Upper lobe of right lung (tissue), 1 donor: ENCODE measurements around the gene ITPK1. TPM values are rescaled to one million over a fixed set of nuclear protein-coding genes. Genes with fewer than 3 reads are reported as not detected.

ENCODE experiments used
- ATAC-seq: fragments of 200-7000 bp; cut with Tn5 transposase; one replicate; pipeline ENCODE4 v1.9.1; 2020; ENCODE audit warnings: mild to moderate bottlenecking, moderate library complexity
- DNase-seq: peaks from one replicate; pipeline ENCODE4 v3.0.0-alpha.2; 2020
- H3K27ac ChIP-seq: fragments of 200-600 bp; one replicate; pipeline ENCODE4 v1.8.0; 2022
- H3K27me3 ChIP-seq: fragments of 200-600 bp; one replicate; pipeline ENCODE4 v1.8.0; 2022; ENCODE audit warnings: mild to moderate bottlenecking
- H3K36me3 ChIP-seq: fragments of 200-600 bp; one replicate; pipeline ENCODE4 v1.8.0; 2022
- H3K4me1 ChIP-seq: fragments of 200-600 bp; one replicate; pipeline ENCODE4 v1.8.0; 2022
- H3K4me3 ChIP-seq: fragments of 200-600 bp; one replicate; pipeline ENCODE4 v1.8.0; 2022; ENCODE audit warnings: mild to moderate bottlenecking
- H3K9me3 ChIP-seq: fragments of 200-600 bp; one replicate; pipeline ENCODE4 v1.8.0; 2022
- CTCF ChIP-seq: fragments of 200-600 bp; IDR thresholded peaks from one replicate; pipeline ENCODE4 v1.8.0; 2022; ENCODE audit warnings: antibody characterized with exemption
- intact Hi-C: fragments of 100-400 bp; cut with DNase I; formaldehyde crosslinking; loops from one replicate; pipeline ENCODE4 v1.11.0; 2022
- total RNA-seq: library from RNA; stranded (reverse); fragmentation: NEBNext Ultra II Directional; extraction: Animal tissue kit (Norgen Biotek cat#: 25700); gene quantifications from one replicate; pipeline ENCODE4 v1.2.1, GENCODE V29; 2021
- donor health status: DM: no; HTN: yes; CAD: no; lungs with severe emphysema.

The ITPK1 gene
- total RNA-seq, 1 donor from 2014 or later: 96.9 TPM

GRCh38 chr14:93050761-93051160 lies 65.0 kb downstream of the ITPK1 start:
- ATAC-seq (no peak), DNase-seq (no peak)
- no peaks in the 10 kb centered on the region for H3K36me3 ChIP-seq
- no peak overlapping the region for H3K4me3 ChIP-seq
- no peak for TF ChIP-seq CTCF
- intact Hi-C loops: no loop called here
- H3K9me3 ChIP-seq: no peaks in the 10 kb centered on the region
- H3K27ac ChIP-seq: no peak overlapping the region
- H3K27me3 ChIP-seq: no peaks in the 10 kb centered on the region
- peaks cover 21% of the 10 kb centered on the region for H3K4me1 ChIP-seq

DNA sequence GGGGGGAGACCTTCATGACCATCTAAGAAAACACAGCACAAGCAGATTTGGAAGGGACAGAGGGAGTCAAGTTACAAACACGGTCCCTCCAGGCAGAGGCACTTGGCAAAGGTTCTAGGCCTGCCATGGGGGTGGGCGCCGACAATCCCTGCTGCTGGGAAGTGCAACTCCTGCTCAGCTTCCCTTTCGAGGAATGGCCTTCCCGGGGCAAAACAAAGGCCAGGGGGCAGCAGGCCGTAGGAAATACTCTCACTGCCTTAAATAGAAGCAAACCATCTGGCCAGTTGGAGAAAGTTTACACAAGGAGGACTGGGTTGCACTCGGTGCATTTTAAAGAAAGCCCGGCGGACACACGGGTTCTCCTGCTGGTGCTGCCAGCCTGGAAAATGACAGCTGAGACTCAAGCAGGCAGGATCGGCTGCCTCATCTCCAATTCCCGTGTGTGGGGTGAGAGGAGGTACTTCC lies 65.8 kb downstream of the ITPK1 start:
- H3K36me3 ChIP-seq: no peaks in the 10 kb centered on the region
- H3K27me3 ChIP-seq: no peaks in the 10 kb centered on the region
- no peak overlapping the region for H3K4me3 ChIP-seq
- no peak overlapping the region for H3K27ac ChIP-seq
- ATAC-seq (no peak), DNase-seq (no peak)
- TF ChIP-seq CTCF: no peak
- peaks cover 30% of the 10 kb centered on the region for H3K4me1 ChIP-seq
- H3K9me3 ChIP-seq: no peaks in the 10 kb centered on the region
- intact Hi-C loops: no loop called here

DNA sequence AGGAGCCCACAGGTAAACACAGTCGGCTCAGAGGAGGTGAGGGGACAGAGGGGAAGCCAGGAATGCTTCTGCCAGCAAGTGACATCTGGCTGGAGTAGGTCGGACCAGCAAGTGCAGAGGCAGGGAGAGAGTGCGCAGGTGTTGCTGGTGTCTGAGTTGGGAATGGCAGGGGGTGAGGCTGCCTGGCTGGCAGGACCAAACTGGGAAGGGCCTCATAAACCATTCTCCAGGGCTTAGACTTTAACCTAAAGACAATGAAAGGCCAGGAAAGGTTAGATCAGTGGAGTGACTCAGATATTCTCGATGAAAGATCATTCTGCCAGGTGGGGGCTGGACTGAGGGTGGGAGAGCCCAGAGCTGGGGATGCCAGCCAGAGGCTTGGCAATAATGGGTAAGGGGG lies 66.4 kb downstream of the ITPK1 start:
- DNase-seq (no peak), ATAC-seq (peak; percentile 35)
- intact Hi-C loops: no loop called here
- Histone ChIP-seq H3K9me3 (no peaks in the 10 kb centered on the region), H3K4me3 (no peak overlapping the region), H3K4me1 (peaks cover 36% of the 10 kb centered on the region), H3K27me3 (no peaks in the 10 kb centered on the region), H3K36me3 (no peaks in the 10 kb centered on the region), H3K27ac (no peak overlapping the region)
- no peak for TF ChIP-seq CTCF

DNA sequence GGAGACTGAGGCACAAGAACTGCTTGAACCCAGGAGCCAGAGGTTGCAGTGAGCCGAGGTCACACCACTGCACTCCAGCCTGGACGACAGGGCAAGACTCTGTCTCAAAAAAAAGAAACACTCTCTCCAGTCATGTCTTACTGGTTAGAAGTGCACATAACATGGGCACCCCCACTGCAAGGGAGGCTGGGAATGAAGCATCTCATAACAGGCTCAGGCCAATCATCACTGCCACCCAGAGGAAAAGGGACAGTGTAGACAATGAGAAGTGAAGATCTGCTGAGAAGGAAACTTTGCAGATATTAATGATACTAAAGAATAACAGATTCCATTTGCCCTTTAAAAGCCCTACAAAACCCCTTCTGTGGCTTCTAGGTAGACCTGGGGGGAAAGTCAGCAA lies 66.9 kb downstream of the ITPK1 start:
- no peak overlapping the region for H3K4me3 ChIP-seq
- intact Hi-C loops: no loop called here
- DNase-seq: no peak
- peaks cover 41% of the 10 kb centered on the region for H3K4me1 ChIP-seq
- H3K27ac ChIP-seq: no peak overlapping the region
- no peak for TF ChIP-seq CTCF
- no peak for ATAC-seq
- H3K9me3 ChIP-seq: no peaks in the 10 kb centered on the region
- H3K36me3 ChIP-seq: no peaks in the 10 kb centered on the region
- H3K27me3 ChIP-seq: no peaks in the 10 kb centered on the region

- intact Hi-C loops: no loop called here
- DNase-seq: no peak
- no peak for TF ChIP-seq CTCF
Observed at GRCh38 chr14:93047661-93048060, 68.1 kb downstream of the ITPK1 start.

GRCh38 chr14:93047157-93047556 lies 68.6 kb downstream of the ITPK1 start:
- DNase-seq (no peak), ATAC-seq (no peak)
- no peaks in the 10 kb centered on the region for H3K27me3 ChIP-seq
- no peak overlapping the region for H3K4me3 ChIP-seq
- H3K36me3 ChIP-seq: no peaks in the 10 kb centered on the region
- H3K27ac ChIP-seq: no peak overlapping the region
- no peaks in the 10 kb centered on the region for H3K9me3 ChIP-seq
- H3K4me1 ChIP-seq: peaks cover 58% of the 10 kb centered on the region
- no peak for TF ChIP-seq CTCF
- intact Hi-C loops: no loop called here

More at GRCh38 chr14:93047661-93048060, 68.1 kb downstream of the ITPK1 start:
- no peaks in the 10 kb centered on the region for H3K36me3 ChIP-seq
- ATAC-seq: no peak
- peaks cover 52% of the 10 kb centered on the region for H3K4me1 ChIP-seq
- H3K4me3 ChIP-seq: no peak overlapping the region
- H3K27me3 ChIP-seq: no peaks in the 10 kb centered on the region
- no peaks in the 10 kb centered on the region for H3K9me3 ChIP-seq
- no peak overlapping the region for H3K27ac ChIP-seq
